Measurements from ENCODE around the gene PINK1. TPM values are rescaled to one million over a fixed set of nuclear protein-coding genes. Genes with fewer than 3 reads are reported as not detected.

Gene PINK1
- total RNA-seq, 1 donor from 2014 or later: 37.0 TPM

DNA sequence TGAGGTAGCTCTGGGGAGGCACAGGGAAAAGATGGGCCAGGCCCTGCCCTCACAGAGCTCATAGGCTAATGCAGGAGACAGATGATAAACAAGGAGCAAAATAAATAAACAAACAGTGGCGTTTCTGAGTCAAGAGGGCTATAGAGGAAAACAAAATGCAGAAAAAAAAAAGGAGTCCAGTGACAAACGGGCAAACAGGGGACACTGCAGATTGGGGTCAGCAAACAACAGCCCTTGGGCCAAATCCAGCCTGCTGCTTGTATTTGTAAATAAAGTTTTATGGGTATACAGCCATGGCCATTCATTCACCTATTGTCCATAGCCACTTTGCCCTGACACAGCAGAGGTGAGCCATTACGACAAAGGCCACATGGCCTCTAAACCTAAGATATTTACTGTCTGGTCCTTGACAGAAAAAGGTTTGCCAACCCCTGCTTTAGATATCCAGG, 19.1 kb upstream of the PINK1 start:
- TF ChIP-seq, protein P1, sequence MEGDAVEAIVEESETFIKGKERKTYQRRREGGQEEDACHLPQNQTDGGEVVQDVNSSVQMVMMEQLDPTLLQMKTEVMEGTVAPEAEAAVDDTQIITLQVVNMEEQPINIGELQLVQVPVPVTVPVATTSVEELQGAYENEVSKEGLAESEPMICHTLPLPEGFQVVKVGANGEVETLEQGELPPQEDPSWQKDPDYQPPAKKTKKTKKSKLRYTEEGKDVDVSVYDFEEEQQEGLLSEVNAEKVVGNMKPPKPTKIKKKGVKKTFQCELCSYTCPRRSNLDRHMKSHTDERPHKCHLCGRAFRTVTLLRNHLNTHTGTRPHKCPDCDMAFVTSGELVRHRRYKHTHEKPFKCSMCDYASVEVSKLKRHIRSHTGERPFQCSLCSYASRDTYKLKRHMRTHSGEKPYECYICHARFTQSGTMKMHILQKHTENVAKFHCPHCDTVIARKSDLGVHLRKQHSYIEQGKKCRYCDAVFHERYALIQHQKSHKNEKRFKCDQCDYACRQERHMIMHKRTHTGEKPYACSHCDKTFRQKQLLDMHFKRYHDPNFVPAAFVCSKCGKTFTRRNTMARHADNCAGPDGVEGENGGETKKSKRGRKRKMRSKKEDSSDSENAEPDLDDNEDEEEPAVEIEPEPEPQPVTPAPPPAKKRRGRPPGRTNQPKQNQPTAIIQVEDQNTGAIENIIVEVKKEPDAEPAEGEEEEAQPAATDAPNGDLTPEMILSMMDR (conservative IDR thresholded peaks at IDR 0.05): no peak
- Mint-ChIP-seq H3K4me3 (peak overlapping the region; percentile 5), H3K27me3 (peaks cover 10% of the 10 kb centered on the region), H3K27ac (peak overlapping the region; percentile 92), H3K4me1 (ENCODE audit: unreplicated experiment) (peaks cover 19% of the 10 kb centered on the region), H3K9me3 (no peaks in the 10 kb centered on the region), H3K36me3 (no peaks in the 10 kb centered on the region)
- no peak for DNase-seq (ENCODE audit: extremely low spot score, unreplicated experiment)

DNA sequence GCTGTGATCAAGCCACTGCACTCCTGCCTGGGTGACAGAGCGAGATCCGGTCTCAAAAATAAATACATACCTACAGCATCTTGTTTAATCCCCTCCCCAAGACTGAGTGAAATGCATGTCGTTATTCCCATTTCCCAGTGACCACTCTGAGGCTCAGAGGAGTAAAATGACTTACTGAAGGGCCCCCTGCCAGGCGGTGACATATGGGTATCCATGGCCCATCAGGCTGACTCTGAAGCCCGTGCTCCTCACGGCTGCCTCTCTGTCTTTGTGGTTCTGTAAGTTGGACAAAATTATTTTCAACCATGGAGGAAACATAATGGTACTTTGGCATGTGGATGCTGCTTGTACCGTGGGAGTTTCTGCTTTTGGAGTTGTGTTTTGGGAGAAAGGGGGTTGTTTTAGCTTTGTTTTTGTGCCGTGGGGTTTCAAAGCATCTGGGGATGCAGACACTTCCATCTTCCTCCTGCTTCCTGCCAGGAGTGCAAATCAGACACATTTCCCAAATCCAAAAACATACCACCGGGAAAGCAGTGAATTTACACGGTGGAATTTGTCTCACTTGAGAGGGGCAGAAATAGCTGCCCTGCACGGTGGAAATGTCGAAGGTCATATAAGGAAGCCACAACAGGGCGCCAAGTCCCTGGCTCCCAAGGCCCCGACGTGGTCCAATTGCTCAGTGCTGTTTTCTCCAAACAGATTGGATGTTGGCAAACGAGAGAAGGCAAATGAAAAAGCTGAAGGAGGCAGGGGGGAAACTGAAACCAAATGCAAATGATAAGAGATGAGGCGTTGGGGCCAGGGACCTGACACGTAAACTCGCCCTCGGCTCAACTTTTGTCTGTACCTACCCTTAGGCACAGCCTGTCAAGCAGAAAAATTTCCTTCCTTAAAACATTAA, 17.1 kb upstream of the PINK1 start:
- no peak for DNase-seq (ENCODE audit: extremely low spot score, unreplicated experiment)
- H3K27me3 Mint-ChIP-seq: peaks cover 13% of the 10 kb centered on the region
- TF ChIP-seq, protein P1 (conservative IDR thresholded peaks at IDR 0.05): no peak
- H3K9me3 Mint-ChIP-seq: no peaks in the 10 kb centered on the region
- H3K27ac Mint-ChIP-seq: no peak overlapping the region
- no peaks in the 10 kb centered on the region for H3K36me3 Mint-ChIP-seq
- no peak overlapping the region for H3K4me3 Mint-ChIP-seq
- peaks cover 19% of the 10 kb centered on the region for H3K4me1 Mint-ChIP-seq (ENCODE audit: unreplicated experiment)

DNA sequence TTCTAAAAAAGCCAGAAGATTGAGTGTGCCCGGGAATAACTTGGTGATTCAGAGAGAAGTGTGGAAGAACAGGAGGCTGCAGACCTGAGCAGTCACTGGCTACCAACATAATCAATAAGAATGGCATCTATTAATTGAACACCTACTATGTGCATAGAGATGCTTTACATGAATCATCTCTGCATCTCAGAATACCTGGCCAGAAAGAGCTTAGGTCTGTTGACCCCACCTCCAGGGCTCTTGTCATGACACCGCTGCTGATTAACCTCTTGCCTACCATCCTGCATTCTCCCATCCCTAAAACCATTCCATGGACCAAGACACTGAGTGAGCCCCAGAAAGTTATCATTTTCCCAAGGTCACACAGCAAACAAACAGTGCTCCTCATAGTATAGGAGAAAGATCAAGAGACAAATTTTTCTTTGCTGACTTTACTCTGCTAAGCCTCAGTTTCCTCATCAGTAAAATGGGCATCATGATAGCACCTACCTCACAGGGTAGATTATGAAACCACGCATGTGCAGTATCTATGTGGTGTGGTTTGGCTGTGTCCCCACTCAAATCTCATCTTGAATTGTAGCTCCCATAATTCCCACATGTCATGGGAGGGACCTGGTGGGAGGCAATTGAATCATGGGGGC, 16.3 kb upstream of the PINK1 start:
- Mint-ChIP-seq H3K27ac (no peak overlapping the region), H3K4me1 (ENCODE audit: unreplicated experiment) (peaks cover 19% of the 10 kb centered on the region), H3K9me3 (no peaks in the 10 kb centered on the region), H3K27me3 (peaks cover 13% of the 10 kb centered on the region), H3K4me3 (no peak overlapping the region), H3K36me3 (no peaks in the 10 kb centered on the region)
- TF ChIP-seq, protein P1 (conservative IDR thresholded peaks at IDR 0.05): no peak
- DNase-seq (ENCODE audit: extremely low spot score, unreplicated experiment): no peak

DNA sequence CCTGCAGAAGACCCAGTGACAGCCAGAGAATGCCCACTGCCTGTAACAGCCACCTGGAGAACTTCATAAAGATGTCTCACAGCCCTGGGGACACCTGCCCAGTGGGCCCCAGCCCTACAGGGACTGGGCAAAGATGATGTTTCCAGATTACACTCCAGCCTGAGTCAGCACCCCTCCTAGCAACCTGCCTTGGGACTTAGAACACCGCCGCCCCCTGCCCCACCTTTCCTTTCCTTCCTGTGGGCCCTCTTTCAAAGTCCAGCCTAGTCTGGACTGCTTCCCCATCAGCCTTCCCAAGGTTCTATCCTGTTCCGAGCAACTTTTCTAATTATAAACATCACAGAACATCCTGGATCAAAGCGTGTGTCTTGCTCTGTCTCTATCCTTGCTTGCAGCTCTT, 14.7 kb upstream of the PINK1 start:
- DNase-seq (ENCODE audit: extremely low spot score, unreplicated experiment): no peak
- Mint-ChIP-seq H3K4me3 (no peak overlapping the region), H3K36me3 (no peaks in the 10 kb centered on the region), H3K9me3 (no peaks in the 10 kb centered on the region), H3K27me3 (peaks cover 13% of the 10 kb centered on the region), H3K4me1 (ENCODE audit: unreplicated experiment) (peaks cover 17% of the 10 kb centered on the region), H3K27ac (no peak overlapping the region)
- TF ChIP-seq, protein P1 (conservative IDR thresholded peaks at IDR 0.05): no peak

DNA sequence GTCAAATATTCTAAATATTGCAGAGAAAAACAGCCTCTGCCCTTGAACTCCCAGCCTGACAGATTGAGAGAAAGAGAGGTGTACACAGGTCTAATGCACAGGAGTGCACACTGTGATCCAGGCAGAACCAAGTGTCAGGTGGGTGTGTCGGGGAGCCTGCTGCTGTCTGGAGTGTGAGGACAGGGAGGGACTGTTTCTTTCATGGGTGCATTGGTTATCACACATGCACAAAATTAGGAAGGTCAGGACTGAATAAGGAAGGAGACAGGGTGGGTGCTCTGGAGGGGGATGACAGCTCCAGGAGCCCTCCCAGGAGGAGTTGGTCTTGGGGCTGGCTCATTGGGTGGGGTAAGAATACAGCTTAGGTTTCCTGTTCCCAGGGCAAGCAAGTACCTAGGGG, 13.3 kb upstream of the PINK1 start:
- H3K4me1 Mint-ChIP-seq (ENCODE audit: unreplicated experiment): peaks cover 12% of the 10 kb centered on the region
- H3K4me3 Mint-ChIP-seq: no peak overlapping the region
- TF ChIP-seq, protein P1 (conservative IDR thresholded peaks at IDR 0.05): no peak
- H3K27me3 Mint-ChIP-seq: peaks cover 14% of the 10 kb centered on the region
- no peak overlapping the region for H3K27ac Mint-ChIP-seq
- no peaks in the 10 kb centered on the region for H3K36me3 Mint-ChIP-seq
- no peak for DNase-seq (ENCODE audit: extremely low spot score, unreplicated experiment)
- H3K9me3 Mint-ChIP-seq: no peaks in the 10 kb centered on the region
